ENCODE results near the gene PPM1M. TPM values are rescaled to one million over a fixed set of nuclear protein-coding genes. Genes with fewer than 3 reads are reported as not detected.
A peak's percentile ranks its signal among the peaks of the same experiment; 100 is the strongest.

The PPM1M gene
- total RNA-seq, 2 experiments from 2014 or later = 91.1 to 94.1 TPM

- peaks cover 27% of the 10 kb centered on the region for H3K36me3 Mint-ChIP-seq
- H3K27me3 Mint-ChIP-seq = no peaks in the 10 kb centered on the region
- DNase-seq = no peak
- H3K4me1 Mint-ChIP-seq = peaks cover 71% of the 10 kb centered on the region
- H3K27ac Mint-ChIP-seq = peak overlapping the region; percentile 61
- no peaks in the 10 kb centered on the region for H3K9me3 Mint-ChIP-seq (ENCODE audit: low read depth)
- ATAC-seq = no peak
- H3K4me3 Mint-ChIP-seq = peak overlapping the region; percentile 48
- CTCF ChIA-PET = interaction anchor here (0.6 to 13.8 kb wide), 10 partner anchors 9 to 235 kb away, joined by 3 to 176 read pairs (median 3); partner anchors contain the start of genes TLR9 and WDR82
These were observed 8.4 kb upstream of the PPM1M start for GRCh38 chr3:52237006-52237656.

DNA sequence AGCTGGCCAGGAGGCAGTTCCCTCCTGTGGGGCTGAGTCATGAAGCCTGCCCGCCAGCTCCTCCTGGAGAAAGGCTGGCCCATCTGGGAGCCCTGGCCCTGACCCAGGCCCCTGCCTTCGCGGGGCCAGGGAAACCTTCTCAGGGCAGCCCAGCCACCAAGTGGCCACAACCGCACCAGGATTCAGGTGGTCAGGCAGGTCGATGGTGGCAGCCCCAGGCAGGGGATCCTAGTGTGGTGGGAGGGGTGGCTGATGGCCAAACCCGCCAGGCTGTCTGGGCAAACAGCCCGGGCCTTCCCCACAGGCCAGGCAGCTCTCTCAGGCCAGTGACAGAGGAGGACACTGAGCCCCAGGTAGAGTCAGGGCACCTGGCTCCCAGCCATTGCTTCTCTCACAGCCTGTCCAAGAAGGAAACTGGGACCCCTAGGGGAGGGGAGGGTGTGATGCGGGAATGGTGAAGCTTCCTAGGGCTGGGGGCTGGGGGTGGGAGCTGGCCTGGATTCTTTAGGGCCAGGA is 7.8 kb upstream of the PPM1M start:
- H3K4me1 Mint-ChIP-seq = peaks cover 69% of the 10 kb centered on the region
- CTCF ChIA-PET = interaction anchor here (0.7 to 13.8 kb wide), 7 partner anchors 10 to 102 kb away, joined by 3 to 176 read pairs (median 11); partner anchors contain the start of genes TLR9 and WDR82
- H3K9me3 Mint-ChIP-seq (ENCODE audit: low read depth) = no peaks in the 10 kb centered on the region
- H3K27ac Mint-ChIP-seq = peak overlapping the region; percentile 84
- H3K4me3 Mint-ChIP-seq = peak overlapping the region; percentile 96
- H3K36me3 Mint-ChIP-seq = peaks cover 30% of the 10 kb centered on the region
- DNase-seq (no peak), ATAC-seq (no peak)
- no peaks in the 10 kb centered on the region for H3K27me3 Mint-ChIP-seq

DNA sequence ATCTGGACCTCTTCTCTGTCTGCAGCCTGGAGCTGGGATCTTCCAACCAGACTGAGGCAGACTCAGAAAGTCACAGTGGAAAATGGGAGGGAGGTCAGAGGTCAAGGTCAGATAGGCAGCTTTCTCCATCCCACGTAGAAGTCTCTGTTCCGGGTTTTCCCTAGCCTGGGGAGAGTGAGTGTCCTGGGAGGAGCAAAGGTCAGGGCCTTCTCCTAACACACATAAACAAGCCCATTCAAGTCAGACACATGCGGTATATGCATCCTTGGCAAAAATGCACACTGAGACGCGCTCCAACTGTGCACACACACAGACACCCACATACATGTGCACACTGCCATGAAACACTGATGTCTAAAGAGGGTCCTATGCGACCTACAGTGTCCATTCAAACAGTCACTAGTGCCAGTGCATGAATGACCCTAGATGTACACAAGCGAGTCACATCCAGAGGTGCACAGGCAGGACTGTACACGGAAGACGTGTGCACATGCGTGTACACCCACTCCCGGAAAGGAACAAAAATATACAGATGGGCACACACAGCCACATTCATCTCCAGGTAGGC is 7.3 kb upstream of the PPM1M start:
- H3K27ac Mint-ChIP-seq = peak overlapping the region; percentile 84
- H3K9me3 Mint-ChIP-seq (ENCODE audit: low read depth) = no peaks in the 10 kb centered on the region
- peaks cover 65% of the 10 kb centered on the region for H3K4me1 Mint-ChIP-seq
- DNase-seq (no peak), ATAC-seq (no peak)
- no peaks in the 10 kb centered on the region for H3K27me3 Mint-ChIP-seq
- peak overlapping the region; percentile 96 for H3K4me3 Mint-ChIP-seq
- CTCF ChIA-PET = interaction anchor here (0.7 to 13.8 kb wide), 13 partner anchors 9 to 187 kb away, joined by 3 to 176 read pairs (median 3); partner anchors contain the start of genes GLYCTK, TLR9 and WDR82
- peaks cover 30% of the 10 kb centered on the region for H3K36me3 Mint-ChIP-seq

- peaks cover 28% of the 10 kb centered on the region for H3K36me3 Mint-ChIP-seq
- H3K4me1 Mint-ChIP-seq = peaks cover 68% of the 10 kb centered on the region
- peak within 1 kb of the TSS; percentile 96 for H3K4me3 Mint-ChIP-seq
- peak; percentile 86 for ATAC-seq
- peak within 1 kb of the TSS; percentile 95 for H3K27ac Mint-ChIP-seq
- peak; percentile 87 for DNase-seq
- CTCF ChIA-PET = interaction anchor here (0.7 to 13.8 kb wide), 13 partner anchors 9 to 207 kb away, joined by 3 to 176 read pairs (median 4); partner anchors contain the start of genes GLYCTK, TLR9 and WDR82
- H3K9me3 Mint-ChIP-seq (ENCODE audit: low read depth) = no peaks in the 10 kb centered on the region
- H3K27me3 Mint-ChIP-seq = no peaks in the 10 kb centered on the region
These were observed 6.5 kb upstream of the PPM1M start, which contains the start of gene TWF2 for GRCh38 chr3:52238761-52239701. TWF2 (minus strand) TSS chr3:52239158; CDS start chr3:52239016, 142 bp downstream.

DNA sequence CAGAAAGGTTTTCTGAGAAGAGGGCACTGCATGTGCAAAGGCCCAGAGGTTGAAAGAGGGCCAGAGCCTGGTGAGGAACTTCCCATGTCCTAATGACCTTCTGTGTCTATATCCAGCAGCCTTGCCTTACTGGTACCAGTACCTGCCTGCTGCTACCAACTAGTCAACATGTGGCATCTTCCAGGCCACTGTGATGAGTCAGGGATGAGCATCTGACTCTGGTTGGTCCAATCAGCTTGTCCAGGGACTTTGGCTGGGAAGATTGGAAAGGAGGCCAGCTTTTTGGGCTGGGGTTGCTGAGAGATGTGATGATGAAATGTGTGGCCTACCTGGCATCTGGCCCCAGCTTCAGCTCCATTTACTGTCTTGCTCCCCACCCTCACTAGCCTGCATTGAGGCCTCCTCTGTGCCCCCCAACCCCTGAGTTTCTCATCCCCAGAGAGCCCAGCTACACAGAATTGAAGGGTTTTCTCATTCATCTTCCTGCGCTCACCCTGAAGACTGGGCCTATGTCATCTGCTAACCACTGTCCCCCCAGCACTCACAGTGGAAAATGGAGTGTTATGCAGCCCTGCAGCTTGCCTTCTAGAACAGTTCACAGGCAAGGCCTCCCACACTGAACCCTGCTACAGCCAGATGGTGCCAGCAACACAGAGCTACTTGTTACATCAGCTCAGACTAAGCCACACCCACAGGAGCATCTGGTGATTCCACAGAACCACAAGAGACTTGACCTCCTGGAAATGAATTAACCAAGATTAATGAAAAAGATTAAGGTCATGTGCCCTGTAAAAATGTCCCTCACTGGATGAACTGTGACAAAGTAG is 5.3 kb upstream of the PPM1M start:
- Mint-ChIP-seq H3K9me3 (ENCODE audit: low read depth) (no peaks in the 10 kb centered on the region), H3K36me3 (peaks cover 23% of the 10 kb centered on the region), H3K4me1 (peaks cover 75% of the 10 kb centered on the region), H3K27me3 (no peaks in the 10 kb centered on the region), H3K4me3 (peak overlapping the region; percentile 96), H3K27ac (peak overlapping the region; percentile 95)
- ATAC-seq (peak; percentile 34), DNase-seq (peak; percentile 86)
- CTCF ChIA-PET = interaction anchor here (0.7 to 13.8 kb wide), 14 partner anchors 9 to 206 kb away, joined by 3 to 176 read pairs (median 6); partner anchors contain the start of genes TLR9 and WDR82

GRCh38 chr3:52240886-52241370 is 4.6 kb upstream of the PPM1M start:
- ATAC-seq (no peak), DNase-seq (no peak)
- H3K36me3 Mint-ChIP-seq = peaks cover 22% of the 10 kb centered on the region
- CTCF ChIA-PET = interaction anchor here (0.9 to 13.8 kb wide), 13 partner anchors 10 to 206 kb away, joined by 3 to 176 read pairs (median 6); partner anchors contain the start of gene WDR82
- peaks cover 70% of the 10 kb centered on the region for H3K4me1 Mint-ChIP-seq
- no peaks in the 10 kb centered on the region for H3K27me3 Mint-ChIP-seq
- H3K27ac Mint-ChIP-seq = peak overlapping the region; percentile 95
- H3K9me3 Mint-ChIP-seq (ENCODE audit: low read depth) = no peaks in the 10 kb centered on the region
- peak overlapping the region; percentile 96 for H3K4me3 Mint-ChIP-seq

GRCh38 chr3:52242039-52242438 is 3.5 kb upstream of the PPM1M start:
- Mint-ChIP-seq H3K4me3 (no peak overlapping the region), H3K27ac (peak overlapping the region; percentile 80), H3K9me3 (ENCODE audit: low read depth) (no peaks in the 10 kb centered on the region), H3K27me3 (no peaks in the 10 kb centered on the region), H3K4me1 (peaks cover 68% of the 10 kb centered on the region), H3K36me3 (peaks cover 26% of the 10 kb centered on the region)
- CTCF ChIA-PET = interaction anchor here (1.6 to 13.8 kb wide), 4 partner anchors 12 to 49 kb away, joined by 6 to 176 read pairs (median 33); partner anchors contain the start of gene WDR82
- DNase-seq = no peak
- no peak for ATAC-seq

DNA sequence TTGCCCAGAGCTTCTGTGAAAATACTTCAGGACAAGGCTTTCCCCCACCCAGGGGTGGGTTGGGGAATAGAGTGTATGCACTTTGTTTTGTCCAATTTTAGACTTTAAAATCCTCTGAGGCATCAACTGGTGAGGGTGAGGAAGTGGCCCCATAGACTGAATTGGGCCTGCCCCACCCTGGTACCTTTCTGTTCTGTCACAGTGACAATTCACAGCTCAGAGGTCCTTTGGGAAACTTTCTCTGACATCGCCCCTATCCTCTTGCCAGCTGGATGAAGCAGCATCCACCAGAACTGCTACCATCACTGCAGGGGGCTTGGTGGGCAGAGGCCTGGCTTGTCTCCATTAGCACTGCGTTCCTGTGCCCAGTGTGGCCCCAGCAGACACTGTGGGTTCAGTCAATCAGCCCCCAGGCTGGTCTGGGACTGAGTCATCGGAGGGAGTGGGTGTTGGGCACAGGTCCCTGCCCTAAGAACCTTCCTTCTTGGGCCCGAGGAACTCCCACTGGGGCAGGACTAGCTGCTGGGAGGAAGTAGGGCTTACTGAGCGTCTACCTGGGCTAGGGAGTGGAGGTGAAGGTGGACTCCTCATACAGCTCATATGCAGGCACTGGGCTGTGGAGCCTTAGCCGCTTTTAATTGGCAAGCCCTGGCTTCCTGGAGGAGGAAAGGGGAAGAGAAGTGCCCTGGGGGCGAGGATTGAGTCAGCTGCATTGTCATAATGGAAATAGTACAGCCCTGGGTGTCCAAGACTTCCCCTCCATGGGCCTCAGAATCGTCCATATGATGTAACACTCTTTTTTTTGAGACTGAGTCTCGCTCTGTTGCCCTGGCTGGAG is 1.5 kb upstream of the PPM1M start:
- Mint-ChIP-seq H3K9me3 (ENCODE audit: low read depth) (no peaks in the 10 kb centered on the region), H3K4me3 (peak overlapping the region; percentile 79), H3K27me3 (no peaks in the 10 kb centered on the region), H3K36me3 (peaks cover 37% of the 10 kb centered on the region), H3K4me1 (peaks cover 73% of the 10 kb centered on the region), H3K27ac (peak overlapping the region; percentile 75)
- CTCF ChIA-PET = interaction anchor here (0.8 to 13.8 kb wide), 7 partner anchors 9 to 68 kb away, joined by 3 to 176 read pairs (median 11); partner anchors contain the start of gene WDR82
- ATAC-seq (peak; percentile 5), DNase-seq (peak; percentile 72)

DNA sequence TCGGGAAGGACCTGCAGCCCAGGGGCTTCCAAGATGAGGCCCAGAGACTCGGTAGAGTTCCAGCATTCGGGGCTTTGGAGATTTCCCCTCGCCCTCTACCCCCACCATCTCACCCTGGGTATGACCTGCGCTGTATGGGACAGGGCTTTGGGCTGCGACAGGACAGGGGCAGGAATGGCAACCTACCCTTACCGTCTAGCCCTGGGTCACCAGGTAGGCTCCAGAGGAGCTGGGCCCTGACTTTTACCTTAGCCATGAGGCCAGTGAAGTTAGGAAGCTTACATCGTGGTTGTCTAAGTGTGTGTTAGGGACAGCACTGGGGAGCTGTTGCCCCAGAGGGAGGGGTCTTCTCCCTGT is 683 bp downstream of the PPM1M start:
- DNase-seq = no peak
- Mint-ChIP-seq H3K4me1 (peaks cover 76% of the 10 kb centered on the region), H3K36me3 (peaks cover 43% of the 10 kb centered on the region), H3K27ac (peak overlapping the region; percentile 90), H3K9me3 (ENCODE audit: low read depth) (no peaks in the 10 kb centered on the region), H3K4me3 (peak overlapping the region; percentile 91), H3K27me3 (no peaks in the 10 kb centered on the region)
- peak; percentile 18 for ATAC-seq
- CTCF ChIA-PET = interaction anchor here (1.1 to 13.8 kb wide), 8 partner anchors 13 to 93 kb away, joined by 3 to 176 read pairs (median 6); partner anchors contain the start of gene WDR82

DNA sequence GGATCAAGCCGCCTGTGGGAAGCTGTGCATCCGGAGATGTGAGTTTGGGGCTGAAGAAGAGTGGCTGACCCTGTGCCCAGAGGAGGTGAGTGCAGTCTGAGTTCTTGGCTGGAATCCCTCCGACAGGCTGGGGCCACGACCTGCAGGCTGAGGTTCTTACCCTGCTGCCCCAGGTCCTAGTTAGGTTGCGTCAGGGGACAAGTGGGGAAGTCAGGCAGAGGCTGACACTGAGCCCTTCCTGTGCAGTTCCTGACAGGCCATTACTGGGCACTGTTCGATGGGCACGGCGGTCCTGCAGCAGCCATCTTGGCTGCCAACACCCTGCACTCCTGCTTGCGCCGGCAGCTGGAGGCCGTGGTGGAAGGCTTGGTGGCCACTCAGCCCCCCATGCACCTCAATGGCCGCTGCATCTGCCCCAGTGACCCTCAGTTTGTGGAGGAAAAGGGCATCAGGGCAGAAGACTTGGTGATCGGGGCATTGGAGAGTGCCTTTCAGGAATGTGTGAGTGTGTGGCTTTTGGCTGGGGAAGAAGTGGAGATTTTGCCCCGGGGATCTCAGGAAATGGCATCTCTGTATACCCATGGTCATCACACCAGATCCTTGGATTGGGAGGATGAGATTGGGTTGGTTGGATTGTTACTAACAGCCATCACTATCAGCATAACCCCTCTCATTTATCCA is 1.3 kb downstream of the PPM1M start:
- Mint-ChIP-seq H3K27me3 (no peaks in the 10 kb centered on the region), H3K4me3 (peak overlapping the region; percentile 91), H3K4me1 (peaks cover 73% of the 10 kb centered on the region), H3K9me3 (ENCODE audit: low read depth) (no peaks in the 10 kb centered on the region), H3K36me3 (peaks cover 46% of the 10 kb centered on the region), H3K27ac (peak overlapping the region; percentile 90)
- ATAC-seq = peak; percentile 3
- DNase-seq = peak; percentile 55
- CTCF ChIA-PET = interaction anchor here (1.1 to 13.8 kb wide), 7 partner anchors 14 to 93 kb away, joined by 3 to 176 read pairs (median 6); partner anchors contain the start of gene WDR82
